Measurements from ENCODE around the gene PEMT. TPM values are rescaled to one million over a fixed set of nuclear protein-coding genes. Genes with fewer than 3 reads are reported as not detected.
A peak's percentile ranks its signal among the peaks of the same experiment; 100 is the strongest.

The PEMT gene
- total and polyA plus RNA-seq, 9 of the 15 experiments (the other 6 are each of a cell fraction or from before 2014, with no cell fraction given): 1.4 to 36.4 (median 13.6) TPM

GRCh38 chr17:17476865-17477467 is 114.5 kb downstream of the PEMT start, which contains the start of gene MED9 (continued):
- TF ChIP-seq FOXP4 (CRISPR knock-in tag; IDR thresholded peaks at IDR 0.05; ENCODE audit: borderline replicate concordance) (no peak), TCF3 (CRISPR knock-in tag; IDR thresholded peaks at IDR 0.05) (no peak), SRSF7 (optimal IDR thresholded peaks at IDR 0.05; ENCODE audit: low read depth, low read length) (no peak), KDM4B (IDR thresholded peaks at IDR 0.05; ENCODE audit: borderline replicate concordance in 2 of 2, low read depth in 1 of 2) (no peak), MTA1 (IDR thresholded peaks at IDR 0.05; ENCODE audit: borderline replicate concordance) (peak; percentile 98), ZNF644 (tag; IDR thresholded peaks at IDR 0.05; ENCODE audit: low read depth) (no peak), SP2 (IDR thresholded peaks at IDR 0.05; ENCODE audit: extremely low read depth, low read depth, low read length, poor library complexity, severe bottlenecking) (no peak), ZNF589 (CRISPR knock-in tag; IDR thresholded peaks at IDR 0.05; ENCODE audit: low read depth) (no peak), ZNF311 (CRISPR knock-in tag; IDR thresholded peaks at IDR 0.05) (no peak), ZBED1 (IDR thresholded peaks at IDR 0.05) (no peak), ZNF695 (CRISPR knock-in tag; IDR thresholded peaks at IDR 0.05) (no peak), STAT6 (CRISPR knock-in tag; IDR thresholded peaks at IDR 0.05) (no peak), THAP7 (CRISPR knock-in tag; IDR thresholded peaks at IDR 0.05) (no peak), ZNF398 (CRISPR knock-in tag; IDR thresholded peaks at IDR 0.05) (no peak), HOXB6 (CRISPR knock-in tag; IDR thresholded peaks at IDR 0.05; ENCODE audit: borderline replicate concordance) (no peak), ZNF57 (CRISPR knock-in tag; IDR thresholded peaks at IDR 0.05) (no peak), YY1 (IDR thresholded peaks at IDR 0.05; ENCODE audit: borderline replicate concordance in 1 of 3, control insufficient read depth in 1 of 3, extremely low read depth in 1 of 3, insufficient read depth in 3 of 3, insufficient read length in 1 of 3, insufficient replicate concordance in 2 of 3, low read depth in 1 of 3, low read length in 2 of 3) (peak in 2 of 3 experiments; percentile 84 to 90), ZSCAN32 (CRISPR knock-in tag; IDR thresholded peaks at IDR 0.05) (no peak)

All from K562 (cell line).